Heart right ventricle (tissue), 16 donors: Measurements from ENCODE around the gene NGEF. TPM values are rescaled to one million over a fixed set of nuclear protein-coding genes. Genes with fewer than 3 reads are reported as not detected.

ENCODE experiments used
- ATAC-seq, 8 donors: fragments of 200-7000 bp; cut with Tn5 transposase; one replicate each; pipeline ENCODE4 v1.9.1; 2020; ENCODE audit warnings: mild to moderate bottlenecking in 8 of 8, moderate library complexity in 8 of 8, moderate number of reproducible peaks in 1 of 8
- DNase-seq, 2 donors: peaks; one replicate each; pipeline ENCODE4 v3.0.0-alpha.2; 2020
- H3K27ac ChIP-seq, 10 donors: fragments of 200-600 bp; sonication (generic) in 2 of 10; one replicate each; pipeline versions ENCODE4 v1.5.0 to v1.8.0; 2020 to 2022; ENCODE audit warnings: mild to moderate bottlenecking in 3 of 10
- H3K27me3 ChIP-seq, 7 donors: fragments of 200-600 bp; one replicate each; pipeline ENCODE4 v1.8.0; 2021 to 2022; ENCODE audit warnings: mild to moderate bottlenecking in 2 of 7
- H3K36me3 ChIP-seq, 9 donors: fragments of 200-600 bp; sonication (generic) in 1 of 9; one replicate each; pipeline versions ENCODE4 v1.5.0 to v1.8.0; 2020 to 2022; ENCODE audit warnings: mild to moderate bottlenecking in 2 of 9
- H3K4me1 ChIP-seq, 9 donors: fragments of 200-600 bp; sonication (generic) in 1 of 9; one replicate each; pipeline versions ENCODE4 v1.5.0 to v1.8.0; 2020 to 2022; ENCODE audit warnings: mild to moderate bottlenecking in 4 of 9
- H3K4me3 ChIP-seq, 10 donors: fragments of 200-600 bp; sonication (generic) in 2 of 10; one replicate each; pipeline versions ENCODE4 v1.5.0 to v1.8.0; 2020 to 2022; ENCODE audit warnings: mild to moderate bottlenecking in 7 of 10, moderate library complexity in 2 of 10
- H3K9me3 ChIP-seq, 11 donors: fragments of 200-600 bp in 10 of 11; sonication (generic) in 2 of 11; one replicate each; pipeline versions ENCODE4 v1.5.0 to v1.8.0; 2013 to 2022; ENCODE audit warnings: mild to moderate bottlenecking in 2 of 11, control low read depth in 1 of 11, moderate library complexity in 1 of 11
- WGBS, 2 donors: extraction: QIAGEN DNeasy Blood & Tissue Kit; methylation state at CpG; one replicate each; pipeline ENCODE4 v1.1.7; 2013; ENCODE audit warnings: inconsistent platforms in 1 of 2; 5-methylcytosine and 5-hydroxymethylcytosine counted together
- intact Hi-C, 10 donors: fragments of 100-400 bp; cut with DNase I; formaldehyde crosslinking; loops; one replicate each; pipeline versions ENCODE4 v1.11.1 to v1.14.2; 2022
- polyA plus RNA-seq, 2 donors: library from polyadenylated mRNA; stranded (reverse); fragments of 200-250 nt; gene quantifications; one replicate each; pipeline ENCODE4 v1.2.3, GENCODE V29; 2013
- total RNA-seq, 10 donors: library from RNA; stranded (reverse); fragmentation: NEBNext Ultra II Directional in 3 of 10; extraction: Animal tissue kit (Norgen Biotek cat#: 25700) in 3 of 10; gene quantifications; one replicate each; pipeline versions ENCODE4 v1.2.1 to v1.2.4, GENCODE V29; 2021 to 2023
- TF ChIP-seq, protein P1 (sequence below), 9 donors: fragments of 200-600 bp; sonication (generic) in 2 of 9; IDR thresholded peaks; one replicate each; pipeline versions ENCODE4 v1.5.0 to v1.8.0; 2021 to 2022; ENCODE audit warnings: antibody characterized with exemption in 9 of 9, mild to moderate bottlenecking in 5 of 9, moderate library complexity in 1 of 9
- donor health status: Arrhythmogenic right ventricular cardiomyopathy.
- donor health status: ischemic (EF 13 %, LVEDD 7.1; RV severe dilation, severe dysfunction).
- donor health status: healthy with polysubstance abuse.
- donor health status: DM: no; HTN: yes; CAD: no.
- donor health status: DM: no; HTN: no; CAD: no.
- donor health status: ischemic (EF 25% LVEDD 6.9; RV normal size, moderate dysfunction).
- donor health status: ischemic (EF 25% LVEDD 5.7; RV mildly dilated, moderate dysfunction).
- donor health status: healthy.
- donor health status: DM: yes; HTN: yes; CAD: no.
- donor health status: Ischemic cardiomyopathy.
- donor health status: ischemic (EF 35%, LVEDD 5.7; RV mildly dilated, moderate dysfunction).
- donor health status: nonischemic (EF 11% LVEDD 7.7; RV severe dilation, severe dysfunction).
- donor health status: DM: yes; HTN: yes; CAD: no.
- donor health status: PGD.
- donor health status: ischemic (EF 29% LVEDD 5.4; RV normal size, mild dysfunction).
- donor health status: nonischemic (EF 23%, LVEDD 6.1; RV moderate dilation, normal function).

NGEF gene
- total and polyA plus RNA-seq, 12 donors: 0.27 to 0.75 (median 0.54) TPM; not detected in 3

- no peaks in the 10 kb centered on the region for H3K4me1 ChIP-seq
- no peak overlapping the region for H3K27ac ChIP-seq
- WGBS, 2 donors: 89 to 94% methylated on average over 4 of the region's 4 CpGs
- DNase-seq (no peak), ATAC-seq (no peak)
- no peaks in the 10 kb centered on the region for H3K36me3 ChIP-seq
- H3K9me3 ChIP-seq: no peaks in the 10 kb centered on the region
- H3K4me3 ChIP-seq: no peak overlapping the region
- H3K27me3 ChIP-seq: peaks cover 0 to 15% (median 4%) of the 10 kb centered on the region in 7 donors
- intact Hi-C loops: no loop called here
- TF ChIP-seq, protein P1, sequence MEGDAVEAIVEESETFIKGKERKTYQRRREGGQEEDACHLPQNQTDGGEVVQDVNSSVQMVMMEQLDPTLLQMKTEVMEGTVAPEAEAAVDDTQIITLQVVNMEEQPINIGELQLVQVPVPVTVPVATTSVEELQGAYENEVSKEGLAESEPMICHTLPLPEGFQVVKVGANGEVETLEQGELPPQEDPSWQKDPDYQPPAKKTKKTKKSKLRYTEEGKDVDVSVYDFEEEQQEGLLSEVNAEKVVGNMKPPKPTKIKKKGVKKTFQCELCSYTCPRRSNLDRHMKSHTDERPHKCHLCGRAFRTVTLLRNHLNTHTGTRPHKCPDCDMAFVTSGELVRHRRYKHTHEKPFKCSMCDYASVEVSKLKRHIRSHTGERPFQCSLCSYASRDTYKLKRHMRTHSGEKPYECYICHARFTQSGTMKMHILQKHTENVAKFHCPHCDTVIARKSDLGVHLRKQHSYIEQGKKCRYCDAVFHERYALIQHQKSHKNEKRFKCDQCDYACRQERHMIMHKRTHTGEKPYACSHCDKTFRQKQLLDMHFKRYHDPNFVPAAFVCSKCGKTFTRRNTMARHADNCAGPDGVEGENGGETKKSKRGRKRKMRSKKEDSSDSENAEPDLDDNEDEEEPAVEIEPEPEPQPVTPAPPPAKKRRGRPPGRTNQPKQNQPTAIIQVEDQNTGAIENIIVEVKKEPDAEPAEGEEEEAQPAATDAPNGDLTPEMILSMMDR (IDR thresholded peaks at IDR 0.05): no peak
Observed at GRCh38 chr2:232949016-232949415, 64.0 kb downstream of the NGEF start.

DNA sequence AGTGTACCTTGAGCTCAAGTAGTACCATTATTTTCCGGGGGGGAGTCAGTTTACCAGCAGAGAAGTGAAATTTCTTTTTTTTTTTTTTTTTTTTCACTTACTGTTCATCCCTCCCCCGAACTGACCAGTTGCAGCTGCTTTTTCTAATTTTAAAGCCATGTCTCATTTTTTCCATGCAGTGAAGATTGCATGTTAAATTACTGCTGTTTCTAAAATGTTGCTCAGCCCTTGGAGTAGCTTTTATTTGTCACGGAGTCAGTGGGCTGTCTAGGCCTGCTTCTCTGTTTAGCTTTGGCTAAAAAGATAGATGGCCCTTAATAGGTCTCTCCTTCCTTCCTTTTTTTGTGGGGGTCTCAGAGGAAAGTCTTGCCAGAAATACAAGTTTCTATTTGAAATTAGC lies 70.2 kb downstream of the NGEF start:
- H3K27me3 ChIP-seq: peaks cover 0 to 13% (median 7%) of the 10 kb centered on the region in 7 donors
- peaks cover 0 to 14% (median 0%) of the 10 kb centered on the region in 11 donors for H3K9me3 ChIP-seq
- 63 to 68% methylated on average over 3 of the region's 3 CpGs for WGBS, 2 donors

GRCh38 chr2:232941912-232942594 lies 71.0 kb downstream of the NGEF start:
- DNase-seq: no peak
- TF ChIP-seq, protein P1 (IDR thresholded peaks at IDR 0.05): no peak
- H3K4me1 ChIP-seq: no peaks in the 10 kb centered on the region
- 75 to 80% methylated on average over 10 of the region's 10 CpGs for WGBS, 2 donors
- H3K4me3 ChIP-seq: no peak overlapping the region
- H3K27ac ChIP-seq: no peak overlapping the region
- no peak for ATAC-seq
- intact Hi-C loops: no loop called here
- H3K9me3 ChIP-seq: peaks cover 0 to 14% (median 0%) of the 10 kb centered on the region in 11 donors
- no peaks in the 10 kb centered on the region for H3K36me3 ChIP-seq
- H3K27me3 ChIP-seq: peaks cover 0 to 13% (median 7%) of the 10 kb centered on the region in 7 donors

More for the DNA sequence above, 70.2 kb downstream of the NGEF start:
- intact Hi-C loops: no loop called here
- TF ChIP-seq, protein P1 (IDR thresholded peaks at IDR 0.05): no peak
- H3K4me1 ChIP-seq: no peaks in the 10 kb centered on the region
- DNase-seq: no peak
- no peak for ATAC-seq
- H3K36me3 ChIP-seq: no peaks in the 10 kb centered on the region
- H3K4me3 ChIP-seq: no peak overlapping the region
- no peak overlapping the region for H3K27ac ChIP-seq

- Histone ChIP-seq H3K27me3 (peaks cover 0 to 17% (median 7%) of the 10 kb centered on the region in 7 donors), H3K4me3 (no peak overlapping the region), H3K36me3 (no peaks in the 10 kb centered on the region), H3K4me1 (no peaks in the 10 kb centered on the region), H3K9me3 (peaks cover 0 to 14% (median 0%) of the 10 kb centered on the region in 11 donors), H3K27ac (no peak overlapping the region)
- ATAC-seq (no peak), DNase-seq (no peak)
- TF ChIP-seq, protein P1 (IDR thresholded peaks at IDR 0.05): no peak
- intact Hi-C loops: no loop called here
- 88 to 89% methylated on average over 8 of the region's 8 CpGs for WGBS, 2 donors
Observed at GRCh38 chr2:232941400-232941799, 71.7 kb downstream of the NGEF start.
